ENCODE measurements around the gene LRRC8B. TPM values are rescaled to one million over a fixed set of nuclear protein-coding genes. Genes with fewer than 3 reads are reported as not detected.
"Not testable (repeated sequence)": the region's sequence is repeated elsewhere in the genome, so short reads cannot be mapped to it uniquely, and the experiment has no call there.

LRRC8B gene
- total RNA-seq, 1 donor from 2014 or later: 2.5 TPM

DNA sequence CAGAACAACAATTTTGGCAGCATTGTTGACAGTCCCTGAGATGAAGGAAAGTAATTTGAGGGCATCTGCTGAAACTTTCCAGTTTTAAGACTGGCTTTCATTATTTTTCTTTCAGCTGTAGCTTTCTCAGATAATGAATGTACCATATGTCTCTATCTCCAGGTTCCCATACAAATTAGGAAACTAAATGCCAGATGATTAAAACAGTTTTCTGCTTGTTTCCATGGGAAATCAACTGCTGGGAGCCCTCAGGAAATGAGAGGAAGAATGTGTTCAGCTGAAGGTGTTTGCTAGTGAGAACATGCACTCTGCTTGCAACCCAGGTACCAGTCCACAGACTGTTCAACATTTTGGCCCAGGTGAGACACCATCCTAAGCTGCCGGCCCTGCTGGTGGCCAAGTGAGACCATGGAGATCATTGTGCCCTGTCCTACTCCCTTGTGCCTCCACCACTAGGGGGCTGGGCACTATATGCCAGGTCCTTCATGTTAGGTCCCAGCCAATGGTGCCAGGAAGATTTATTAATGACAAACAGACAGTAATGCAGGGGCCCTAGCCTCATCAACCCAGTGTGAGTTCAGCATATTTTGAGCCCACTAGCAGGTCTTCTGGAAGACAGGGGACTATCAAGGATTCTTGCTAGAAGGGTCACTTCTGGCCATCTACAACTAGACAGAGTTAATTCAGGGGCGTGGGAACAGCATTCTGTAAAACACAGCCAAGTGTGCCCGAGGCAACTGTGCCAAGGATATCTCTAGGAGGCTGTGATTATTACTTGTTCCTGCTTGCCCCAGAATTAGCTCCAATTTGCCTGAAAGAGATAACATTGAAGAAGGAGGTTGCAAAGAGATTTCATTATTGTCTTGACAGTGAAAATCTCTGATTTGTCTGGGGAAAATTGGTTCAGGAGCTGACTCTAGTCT is 91.3 kb downstream of the LRRC8B start:
- intact Hi-C loops (cut with DNase I): no loop called here
- ATAC-seq (ENCODE audit: poor library complexity): peak; percentile 71
- DNase-seq: no peak

DNA sequence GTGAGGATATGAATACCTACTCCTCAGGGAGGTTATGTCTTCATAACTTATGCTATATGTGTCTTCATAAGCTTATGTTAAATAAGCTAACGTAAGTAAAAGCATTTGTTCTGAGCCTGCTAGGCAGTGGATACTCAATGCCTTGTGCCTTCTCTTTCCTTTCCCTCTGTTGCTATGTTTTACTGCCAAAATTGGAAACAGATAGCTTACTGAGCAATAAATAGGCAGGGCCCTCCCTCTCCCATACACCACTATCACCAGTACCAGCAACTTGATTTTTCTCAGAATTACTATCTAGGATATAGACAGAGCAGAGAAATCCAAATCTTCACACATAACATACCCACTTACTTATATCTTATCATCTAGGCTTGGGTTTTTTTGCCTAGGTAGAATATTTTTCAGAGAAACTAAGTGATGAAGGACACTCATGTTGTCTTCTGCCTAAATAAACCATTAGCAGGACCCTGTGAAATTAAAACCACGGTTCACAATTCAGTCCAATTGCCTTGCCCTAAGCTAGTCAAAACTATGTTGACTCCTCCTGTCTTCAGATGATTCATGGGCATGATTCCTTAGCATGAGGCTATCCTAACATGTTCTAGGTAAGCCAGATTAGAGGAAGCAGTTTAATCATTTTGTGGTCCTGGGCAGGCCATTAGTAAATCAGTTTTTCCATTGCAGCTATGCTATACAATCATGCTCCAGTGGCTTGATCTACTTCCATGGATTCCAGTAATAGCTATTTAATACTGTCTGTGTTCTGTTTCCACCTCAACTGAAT is 92.4 kb downstream of the LRRC8B start:
- DNase-seq (no peak), ATAC-seq (ENCODE audit: poor library complexity) (peak; percentile 78)
- intact Hi-C loops (cut with DNase I): no loop called here

DNA sequence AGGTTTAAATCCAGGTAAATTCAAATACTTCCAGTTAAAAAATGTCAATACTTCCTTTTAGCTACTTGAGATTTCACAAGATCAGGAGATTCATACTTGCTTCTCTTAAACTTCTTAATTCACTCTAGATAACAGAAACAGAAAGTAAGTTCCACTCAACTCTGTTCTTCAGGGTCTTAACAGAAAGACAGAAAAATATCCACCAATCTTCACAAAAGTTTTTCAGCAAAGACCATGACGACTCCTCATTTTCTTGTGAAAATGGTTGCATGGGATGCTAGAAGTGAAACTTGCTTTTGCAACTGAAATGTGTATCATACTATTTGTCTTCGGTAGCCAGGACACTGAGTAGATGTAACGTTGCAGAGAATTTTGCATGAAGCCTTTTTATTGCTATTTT is 96.0 kb downstream of the LRRC8B start:
- intact Hi-C loops (cut with DNase I): no loop called here
- ATAC-seq (ENCODE audit: poor library complexity) (no peak), DNase-seq (no peak)

DNA sequence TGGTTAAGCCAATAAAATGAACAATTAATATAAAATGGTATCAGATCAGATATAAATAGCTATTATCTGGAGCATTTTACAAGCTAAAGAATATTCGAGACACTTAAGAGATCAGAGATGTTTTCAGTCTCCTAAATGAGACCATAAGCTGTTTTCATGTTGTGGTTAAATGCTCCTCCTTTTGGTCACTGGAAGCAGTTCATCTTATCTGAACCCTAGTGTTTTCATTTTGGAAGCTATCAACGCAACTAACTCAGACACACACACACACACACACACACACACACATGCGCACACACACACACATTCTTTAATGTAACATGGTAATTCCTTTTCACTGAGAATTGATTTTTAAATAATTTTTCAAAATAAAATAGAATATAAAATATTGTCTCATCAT is 98.3 kb downstream of the LRRC8B start:
- DNase-seq: no peak
- no peak for ATAC-seq (ENCODE audit: poor library complexity)
- intact Hi-C loops (cut with DNase I): no loop called here

DNA sequence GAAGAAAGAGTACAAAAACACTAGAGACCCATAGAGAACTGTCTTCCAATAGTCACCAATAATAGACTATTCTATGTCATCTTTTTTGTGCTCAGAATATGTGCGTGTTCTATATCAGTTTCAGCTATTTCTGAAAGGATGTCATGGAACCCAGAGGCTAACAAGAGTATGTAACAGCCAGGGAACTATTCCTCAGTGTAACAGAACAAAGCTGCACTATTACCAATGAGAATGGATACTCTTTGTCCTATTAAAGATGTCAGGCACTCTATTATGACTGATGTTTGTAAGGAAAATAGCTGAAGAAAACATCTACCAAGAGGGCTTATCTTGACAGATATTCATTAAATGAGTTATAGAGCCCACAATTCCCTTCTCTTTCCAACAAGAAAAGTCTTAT is 99.7 kb downstream of the LRRC8B start:
- ATAC-seq (ENCODE audit: poor library complexity): no peak
- intact Hi-C loops (cut with DNase I): no loop called here
- DNase-seq: no peak

DNA sequence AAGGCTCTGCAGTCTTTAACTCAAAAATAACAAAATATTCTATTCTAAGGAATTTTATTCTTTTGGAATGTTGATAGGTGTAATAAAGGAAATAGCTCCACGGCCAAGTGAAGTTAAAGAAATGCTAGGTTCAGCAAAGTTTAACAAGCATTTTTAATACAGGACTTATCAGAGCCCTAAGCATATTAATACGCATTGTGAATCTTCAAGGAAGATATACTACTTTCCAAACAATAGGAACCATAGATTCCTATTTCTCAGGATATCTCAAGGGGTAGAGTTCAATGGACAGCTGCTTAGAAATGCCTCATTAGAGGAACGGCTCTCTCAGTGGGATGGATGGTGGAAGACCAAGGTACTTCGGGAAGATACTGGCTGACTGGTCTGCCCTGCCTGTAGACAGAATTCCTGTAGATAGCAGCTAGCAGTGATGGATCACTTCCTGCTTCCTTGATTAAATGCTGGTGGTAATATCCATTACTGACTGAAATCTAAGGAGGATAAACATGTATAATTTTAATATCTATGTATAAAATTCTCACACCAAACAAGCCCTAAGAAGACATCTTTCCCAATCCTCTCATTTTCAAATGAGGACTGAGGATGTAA is 100.2 kb downstream of the LRRC8B start:
- intact Hi-C loops (cut with DNase I): no loop called here
- ATAC-seq (ENCODE audit: poor library complexity): no peak
- no peak for DNase-seq

DNA sequence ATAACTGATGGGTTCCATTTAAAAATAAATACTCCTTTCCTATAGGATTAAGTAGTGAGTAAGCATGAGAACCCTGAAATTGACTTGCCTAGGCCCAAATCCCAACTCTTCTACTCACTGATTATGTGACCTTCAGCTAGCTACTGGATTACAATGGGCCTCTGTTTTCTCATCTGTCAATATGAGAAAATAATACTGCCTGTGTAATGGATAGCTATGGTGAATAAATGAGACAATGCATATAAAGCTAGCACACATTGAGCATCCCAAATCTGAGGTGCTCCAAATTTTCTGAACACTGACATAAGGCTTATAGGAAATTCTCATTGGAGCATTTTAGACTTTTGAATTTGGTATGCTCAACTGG is 103.0 kb downstream of the LRRC8B start:
- intact Hi-C loops (cut with DNase I): no loop called here
- ATAC-seq (ENCODE audit: poor library complexity) (no peak), DNase-seq (no peak)

DNA sequence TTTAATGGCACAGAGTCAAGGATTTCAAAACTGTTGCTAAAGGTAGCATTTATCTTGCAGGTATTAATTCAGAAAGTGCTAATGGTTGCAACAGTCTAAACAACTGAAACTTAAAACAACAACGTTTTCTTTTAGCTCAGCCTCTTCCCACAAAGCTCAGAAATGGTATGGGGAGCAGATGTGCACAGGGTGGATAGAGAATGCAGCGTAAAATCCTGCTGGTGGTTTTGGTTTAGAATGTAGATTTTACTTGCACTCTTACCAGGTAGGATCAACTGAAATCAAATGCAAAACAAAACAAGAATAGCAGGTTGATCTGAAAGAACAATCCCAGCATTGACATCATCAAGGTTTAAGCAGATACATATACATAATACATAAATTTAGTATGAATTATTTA is 104.5 kb downstream of the LRRC8B start:
- ATAC-seq (ENCODE audit: poor library complexity): no peak
- DNase-seq: no peak
- intact Hi-C loops (cut with DNase I): no loop called here

DNA sequence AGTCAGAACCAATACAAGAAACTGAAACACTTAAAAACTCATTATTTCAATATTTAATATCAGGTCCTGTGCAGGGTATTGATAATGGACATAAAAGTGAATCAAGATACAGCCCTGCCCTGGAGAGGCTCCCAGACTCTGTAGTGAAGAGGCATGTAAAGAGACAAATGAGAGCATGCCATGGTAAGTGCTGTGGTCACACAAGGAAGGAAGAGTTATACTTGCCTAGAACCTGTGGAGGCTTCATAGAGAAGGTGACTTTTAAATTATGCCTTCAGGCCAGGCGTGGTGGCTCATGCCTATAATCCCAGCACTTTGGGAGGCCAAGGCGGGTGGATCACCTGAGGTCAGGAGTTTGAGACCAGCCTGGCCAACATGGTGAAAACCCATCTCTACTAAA is 105.0 kb downstream of the LRRC8B start:
- intact Hi-C loops (cut with DNase I); ATAC-seq (ENCODE audit: poor library complexity); DNase-seq: not testable (repeated sequence)

DNA sequence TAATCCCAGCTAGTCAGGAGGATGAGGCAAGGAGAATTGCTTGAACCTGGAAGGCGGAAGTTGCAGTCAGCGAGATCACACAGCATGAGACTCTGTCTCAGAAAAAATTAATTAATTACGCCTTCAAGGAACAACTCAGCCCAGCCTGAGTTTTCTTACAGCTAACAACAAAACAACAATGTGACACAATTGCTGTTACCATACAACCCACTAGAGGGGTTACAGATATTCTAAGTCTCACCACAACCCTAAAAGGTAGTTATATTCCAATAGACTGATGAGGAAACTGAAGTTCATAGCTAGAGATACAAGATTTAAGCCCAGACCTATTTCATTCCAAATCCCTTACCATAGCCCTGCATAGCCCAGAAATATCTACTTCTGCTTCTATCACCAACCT is 105.4 kb downstream of the LRRC8B start:
- intact Hi-C loops (cut with DNase I): loop anchor here (10.0 kb wide), 1 partner anchor 65 kb away; no protein-coding TSS in a partner anchor
- ATAC-seq (ENCODE audit: poor library complexity) (no peak), DNase-seq (no peak)

DNA sequence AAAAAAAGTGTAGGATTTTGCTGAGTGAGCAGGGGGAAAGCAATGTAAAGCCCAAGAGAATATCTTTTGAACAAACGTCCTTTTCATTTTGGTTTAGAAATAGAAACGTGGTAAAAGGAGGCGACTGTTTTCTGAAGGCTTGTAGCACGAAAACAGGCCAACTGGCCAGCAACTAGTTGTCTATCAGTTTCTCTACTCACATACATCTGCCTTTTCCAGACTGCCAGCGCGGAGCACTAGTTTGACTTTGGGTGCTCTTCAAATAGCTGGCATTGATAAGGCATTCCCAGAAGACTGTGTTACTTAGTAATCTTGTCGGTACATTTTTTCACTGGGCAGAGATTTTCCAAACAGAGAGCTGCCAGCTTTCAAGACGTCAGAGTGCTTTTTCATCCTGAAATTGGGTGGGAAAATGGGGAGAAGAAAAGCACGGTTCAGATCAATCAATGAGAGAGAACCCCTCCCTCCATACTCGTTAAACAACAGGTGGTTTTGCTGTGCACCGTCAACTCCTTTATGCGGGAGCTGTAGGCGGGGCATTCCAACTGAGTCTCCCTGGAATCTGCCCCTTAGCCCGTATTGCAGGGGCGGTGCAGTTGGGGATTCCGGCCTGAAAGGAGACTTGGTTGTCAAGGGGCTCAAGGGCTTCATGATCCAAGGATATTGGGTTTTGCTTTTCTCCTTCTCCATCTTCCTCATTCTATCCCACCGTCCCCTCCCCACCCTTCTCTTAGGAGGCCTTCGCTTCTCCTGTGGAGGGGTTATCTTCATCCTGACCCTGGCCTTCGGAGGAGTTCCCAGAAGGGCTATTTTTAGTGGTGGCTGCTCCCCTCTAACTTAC is 107.4 kb downstream of the LRRC8B start:
- ATAC-seq (ENCODE audit: poor library complexity) (peak; percentile 33), DNase-seq (no peak)
- intact Hi-C loops (cut with DNase I): loop anchor here (2.0 to 10.0 kb wide), 2 partner anchors 63 to 131 kb away; no protein-coding TSS in a partner anchor

DNA sequence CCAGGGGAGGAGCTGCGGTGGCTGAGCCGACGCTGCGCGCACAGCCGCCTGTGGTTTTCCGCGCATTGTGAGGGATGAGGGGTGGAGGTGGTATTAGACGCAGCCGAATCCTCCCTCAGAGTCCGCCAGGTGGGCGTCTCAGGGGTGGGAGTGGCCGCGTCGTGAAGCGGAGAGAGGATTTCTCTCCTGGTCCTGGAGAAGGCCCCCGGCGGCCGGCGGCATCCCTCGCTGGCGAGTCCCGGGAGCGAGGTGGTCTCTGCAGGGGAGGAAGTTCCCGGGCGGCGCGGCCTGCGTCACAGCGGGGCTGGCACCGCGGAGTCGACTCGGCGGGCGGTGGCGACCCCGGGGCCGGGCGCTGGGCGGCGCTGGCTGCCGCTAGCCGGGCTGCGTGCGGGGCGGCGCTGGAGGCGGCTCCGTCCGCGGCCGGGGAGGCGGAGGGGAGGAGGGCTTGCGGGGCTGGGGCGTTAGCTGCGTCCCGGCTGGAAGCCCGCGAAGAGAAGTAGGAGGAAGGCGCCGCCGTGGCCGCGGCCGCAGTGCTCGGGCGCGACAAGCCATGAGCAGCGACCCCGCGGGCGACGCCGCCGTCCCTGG is 108.1 kb downstream of the LRRC8B start, which contains the start of gene LRRC8C:
Gene LRRC8C, plus strand, starts transcription at position 464 of the 591 bp plus-strand sequence. CDS start 53,354 bp downstream, outside the sequence.
- ATAC-seq (ENCODE audit: poor library complexity) (peak; percentile 98), DNase-seq (peak; percentile 92)
- intact Hi-C loops (cut with DNase I): loop anchor here (2.0 to 10.0 kb wide), 2 partner anchors 62 to 130 kb away; no protein-coding TSS in a partner anchor

DNA sequence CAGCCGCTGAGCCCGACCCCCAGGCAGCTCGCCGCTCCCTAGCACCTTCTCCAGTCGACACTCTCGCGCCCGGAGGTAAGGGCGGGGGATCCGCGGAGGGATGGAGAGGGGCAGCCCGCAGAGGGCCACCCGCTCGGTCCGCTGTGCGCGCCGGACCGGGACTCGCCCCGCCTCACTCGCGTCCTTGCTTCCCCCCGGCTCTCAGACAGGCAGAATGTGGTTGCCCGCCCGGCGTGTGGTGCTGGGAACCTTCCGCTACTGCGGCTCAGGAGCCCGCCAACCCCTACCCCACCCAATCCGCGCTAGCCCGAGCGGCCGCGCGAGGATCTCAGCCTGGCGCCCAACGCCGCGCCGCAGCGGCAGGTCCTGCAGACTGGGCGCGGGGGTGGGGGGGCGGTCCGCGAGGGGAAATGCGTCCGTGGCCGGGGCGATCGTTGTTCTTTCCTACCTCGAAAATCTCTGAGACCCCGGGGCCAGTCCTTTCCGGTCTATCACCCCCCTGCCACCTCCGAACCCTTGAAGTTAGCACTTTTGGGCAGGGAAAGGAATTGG is 108.7 kb downstream of the LRRC8B start:
- ATAC-seq (ENCODE audit: poor library complexity) (peak; percentile 74), DNase-seq (peak; percentile 74)
- intact Hi-C loops (cut with DNase I): loop anchor here (2.0 to 10.0 kb wide), 2 partner anchors 61 to 129 kb away; no protein-coding TSS in a partner anchor

DNA sequence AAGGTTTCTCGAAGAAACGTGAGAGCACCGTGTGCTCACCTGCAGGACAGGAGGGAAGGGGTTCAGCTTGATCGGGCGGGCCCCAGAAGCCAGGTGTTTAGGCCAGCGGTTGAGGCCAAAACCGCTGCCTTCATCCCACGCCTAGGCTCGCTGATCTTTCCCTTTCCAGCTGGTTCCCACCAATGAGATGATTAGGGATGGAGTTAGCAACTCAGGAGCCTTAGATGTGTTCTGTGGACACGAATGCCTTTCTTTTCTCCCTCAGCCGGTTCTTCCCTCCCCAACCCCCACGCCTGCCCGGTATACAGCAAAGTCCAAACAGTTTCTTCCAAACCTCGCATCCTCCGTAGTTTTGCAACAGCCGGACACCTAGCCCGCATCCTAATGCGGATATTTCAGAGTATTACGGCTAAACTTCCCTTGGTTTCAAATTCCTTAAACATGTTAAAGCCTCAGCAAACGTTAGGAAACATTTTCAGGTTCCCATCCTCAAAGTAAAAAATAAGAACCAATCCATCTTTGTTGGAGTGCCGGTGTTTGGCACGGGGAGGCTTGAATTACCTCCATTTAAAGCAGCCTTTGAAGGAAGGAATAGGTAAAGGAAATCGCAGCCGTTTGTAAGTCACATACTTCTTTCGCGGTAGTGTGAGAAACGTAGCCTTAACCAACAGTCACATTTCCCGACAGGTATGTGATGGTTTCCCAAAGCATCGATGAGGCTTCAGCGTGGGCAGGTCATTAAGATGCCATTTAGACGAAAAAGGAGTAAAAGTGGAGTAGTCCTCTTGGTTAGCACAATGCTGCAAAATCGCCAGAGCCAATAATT is 109.4 kb downstream of the LRRC8B start:
- peak; percentile 8 for ATAC-seq (ENCODE audit: poor library complexity)
- DNase-seq: no peak
- intact Hi-C loops (cut with DNase I): loop anchor here (2.0 to 10.0 kb wide), 2 partner anchors 61 to 129 kb away; no protein-coding TSS in a partner anchor

DNA sequence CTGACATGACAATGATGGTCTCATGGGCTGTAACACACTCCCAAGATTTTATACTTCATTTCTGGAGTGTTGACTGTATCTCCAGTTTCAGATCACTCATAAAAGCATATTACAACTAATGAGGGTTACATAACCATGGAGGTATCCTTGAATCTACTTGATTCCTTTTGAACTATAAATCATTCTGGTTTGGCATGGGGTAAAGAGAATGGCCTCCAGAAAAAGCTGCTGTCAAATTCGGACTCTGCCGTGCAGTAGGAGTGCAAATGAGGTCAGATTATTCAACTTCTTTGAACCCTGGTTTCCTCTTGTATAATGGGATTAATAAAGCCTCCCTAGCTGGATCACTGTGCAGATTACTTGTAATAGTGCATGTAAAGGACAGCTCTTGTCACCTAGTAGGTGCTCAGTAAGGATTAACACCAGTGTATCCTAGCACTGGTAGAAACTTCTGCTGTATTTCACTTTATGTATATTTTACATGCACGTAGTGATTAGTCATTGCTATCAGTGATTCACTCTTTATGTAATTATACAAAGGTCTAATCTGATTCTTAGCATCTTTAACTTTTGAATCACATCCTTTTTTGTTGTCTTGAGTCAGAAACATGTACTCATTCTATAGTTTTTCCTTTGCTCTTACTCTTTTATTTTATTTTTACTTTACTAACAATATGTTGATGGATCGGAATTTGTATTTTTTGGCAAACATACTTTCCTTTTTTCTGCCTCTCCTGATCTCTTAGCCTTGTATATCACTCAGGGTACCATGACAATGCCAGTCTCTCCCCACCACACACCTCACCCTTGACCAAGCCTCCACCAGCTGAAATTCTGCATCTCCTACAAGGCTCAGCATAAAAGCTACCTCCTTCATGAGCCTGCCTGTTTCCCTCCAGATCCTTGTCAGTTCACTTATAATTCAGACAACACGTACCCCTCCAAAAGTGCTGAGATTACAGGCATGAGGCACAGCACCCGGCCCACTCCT is 111.5 kb downstream of the LRRC8B start:
- DNase-seq (no peak), ATAC-seq (ENCODE audit: poor library complexity) (no peak)
- intact Hi-C loops (cut with DNase I): loop anchor here (10.0 kb wide), 1 partner anchor 59 kb away; no protein-coding TSS in a partner anchor

Data from Right ventricle myocardium superior (tissue), 1 donor.